ELR (cell line): Measurements from ENCODE around the gene TENM3.
"Not testable (repeated sequence)": the region's sequence is repeated elsewhere in the genome, so short reads cannot be mapped to it uniquely, and the experiment has no call there.

Source experiments
- DNase-seq: peaks from one replicate; pipeline ENCODE4 v3.0.0-alpha.2; 2015; ENCODE audit warnings: low read depth

Gene TENM3

GRCh38 chr4:182788201-182788600 lies 545.0 kb downstream of the TENM3 start:
- no peak for DNase-seq

DNA sequence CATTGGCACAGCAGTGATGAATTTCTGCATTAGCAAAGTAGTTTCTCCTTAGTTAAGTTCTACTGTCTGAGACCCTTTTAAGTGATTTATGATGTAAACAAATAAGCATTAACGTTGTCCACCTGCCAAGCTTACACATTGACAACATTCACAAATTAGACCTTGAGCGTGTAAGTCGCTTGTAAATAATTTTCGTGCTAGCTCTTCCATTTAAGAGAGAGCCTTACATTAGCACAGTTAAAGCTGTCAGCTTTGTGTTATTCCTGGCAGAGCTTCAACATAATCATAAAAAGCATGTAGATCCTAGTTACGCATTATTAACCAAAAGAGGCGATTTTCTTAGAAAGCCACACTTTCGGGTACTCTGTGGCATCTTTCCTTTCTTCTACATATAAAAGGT lies 546.3 kb downstream of the TENM3 start:
- no peak for DNase-seq

- no peak for DNase-seq
These were observed 552.4 kb downstream of the TENM3 start for GRCh38 chr4:182795446-182796238.

GRCh38 chr4:182799515-182800215 lies 556.5 kb downstream of the TENM3 start:
- no peak for DNase-seq

DNA sequence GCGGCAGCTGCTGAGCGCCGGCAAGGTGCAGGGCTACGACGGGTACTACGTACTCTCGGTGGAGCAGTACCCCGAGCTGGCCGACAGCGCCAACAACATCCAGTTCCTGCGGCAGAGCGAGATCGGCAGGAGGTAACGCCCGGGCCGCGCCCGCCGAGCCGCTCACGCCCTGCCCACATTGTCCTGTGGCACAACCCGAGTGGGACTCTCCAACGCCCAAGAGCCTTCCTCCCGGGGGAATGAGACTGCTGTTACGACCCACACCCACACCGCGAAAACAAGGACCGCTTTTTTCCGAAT lies 557.0 kb downstream of the TENM3 start:
- no peak for DNase-seq

DNA sequence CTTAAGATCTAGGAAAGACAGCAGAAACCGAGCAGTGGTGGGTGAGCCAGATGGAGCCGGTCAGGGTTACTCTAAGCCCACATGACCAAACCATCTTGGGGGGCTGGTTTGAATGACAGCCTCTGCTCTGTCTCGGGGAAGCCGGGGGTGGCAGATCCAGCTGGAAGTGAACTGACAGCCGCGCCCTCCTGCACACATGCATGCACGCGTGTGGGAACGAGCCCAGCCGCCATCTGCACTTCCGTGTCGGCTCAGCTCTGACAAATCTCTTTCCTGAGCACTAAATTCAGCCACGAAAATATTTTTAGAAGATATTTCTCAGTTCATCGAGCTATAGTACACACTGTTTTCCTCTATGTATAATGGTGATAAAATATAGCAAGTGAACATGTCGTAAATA lies 558.4 kb downstream of the TENM3 start:
- no peak for DNase-seq

DNA sequence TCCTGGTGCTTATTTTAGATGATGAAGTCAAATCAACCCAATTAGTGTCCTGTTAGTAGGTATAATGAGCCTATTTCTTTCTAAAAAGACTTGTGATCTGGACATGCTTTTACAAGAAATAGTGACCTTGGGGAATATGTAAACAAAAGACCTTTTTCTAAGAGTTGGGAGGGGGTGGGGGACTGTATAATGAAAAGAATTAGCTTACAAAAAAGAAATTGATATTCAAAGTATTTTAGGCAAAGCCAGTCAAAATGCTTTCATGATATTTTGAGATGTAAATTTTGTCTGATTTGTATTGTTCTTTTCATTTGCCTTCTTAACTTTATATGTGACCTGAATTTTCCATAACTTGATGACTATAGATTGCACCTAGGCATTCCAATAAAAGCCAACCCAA lies 559.4 kb downstream of the TENM3 start:
- no peak for DNase-seq

DNA sequence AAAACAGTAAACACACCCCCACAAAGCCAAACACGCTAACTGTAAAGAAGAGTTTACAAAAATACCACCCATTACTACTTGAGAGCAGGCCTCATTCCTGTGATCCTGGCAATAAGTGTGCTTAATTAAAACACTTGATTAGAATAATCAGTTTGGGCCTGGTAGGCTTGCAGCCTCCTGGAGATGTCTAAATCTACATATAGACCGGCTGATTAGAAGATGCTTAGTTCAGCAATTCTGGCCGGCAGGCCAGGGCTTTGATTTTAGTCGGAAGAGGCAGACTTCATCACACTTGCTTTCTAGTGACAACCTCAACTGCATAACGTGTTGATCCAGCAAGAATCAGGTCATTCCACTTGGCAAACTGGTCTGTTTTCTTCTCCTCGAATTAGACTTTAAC lies 560.0 kb downstream of the TENM3 start:
- no peak for DNase-seq

DNA sequence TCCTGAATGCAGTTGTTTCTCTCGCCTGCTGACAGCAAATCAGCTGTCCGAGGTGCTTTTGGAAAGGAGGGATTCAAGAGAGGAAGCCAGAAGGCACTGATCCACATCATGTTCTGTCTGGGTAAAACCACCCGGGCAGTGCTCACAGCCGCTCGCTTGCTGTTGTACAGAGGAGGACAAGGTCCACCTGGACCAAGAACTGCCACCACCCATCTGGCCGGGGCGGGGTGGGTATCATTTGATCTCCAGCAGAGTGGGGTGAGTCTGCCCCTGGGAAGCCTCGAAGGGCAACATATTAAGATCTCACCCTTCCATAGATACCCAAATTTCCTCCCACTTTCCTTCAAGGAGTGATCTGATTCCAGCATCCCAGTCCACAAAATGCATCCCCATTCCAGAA lies 560.9 kb downstream of the TENM3 start:
- no peak for DNase-seq

GRCh38 chr4:182805321-182805720 lies 562.1 kb downstream of the TENM3 start:
- DNase-seq, result no peak

GRCh38 chr4:182805750-182806149 lies 562.5 kb downstream of the TENM3 start:
- DNase-seq, result no peak

DNA sequence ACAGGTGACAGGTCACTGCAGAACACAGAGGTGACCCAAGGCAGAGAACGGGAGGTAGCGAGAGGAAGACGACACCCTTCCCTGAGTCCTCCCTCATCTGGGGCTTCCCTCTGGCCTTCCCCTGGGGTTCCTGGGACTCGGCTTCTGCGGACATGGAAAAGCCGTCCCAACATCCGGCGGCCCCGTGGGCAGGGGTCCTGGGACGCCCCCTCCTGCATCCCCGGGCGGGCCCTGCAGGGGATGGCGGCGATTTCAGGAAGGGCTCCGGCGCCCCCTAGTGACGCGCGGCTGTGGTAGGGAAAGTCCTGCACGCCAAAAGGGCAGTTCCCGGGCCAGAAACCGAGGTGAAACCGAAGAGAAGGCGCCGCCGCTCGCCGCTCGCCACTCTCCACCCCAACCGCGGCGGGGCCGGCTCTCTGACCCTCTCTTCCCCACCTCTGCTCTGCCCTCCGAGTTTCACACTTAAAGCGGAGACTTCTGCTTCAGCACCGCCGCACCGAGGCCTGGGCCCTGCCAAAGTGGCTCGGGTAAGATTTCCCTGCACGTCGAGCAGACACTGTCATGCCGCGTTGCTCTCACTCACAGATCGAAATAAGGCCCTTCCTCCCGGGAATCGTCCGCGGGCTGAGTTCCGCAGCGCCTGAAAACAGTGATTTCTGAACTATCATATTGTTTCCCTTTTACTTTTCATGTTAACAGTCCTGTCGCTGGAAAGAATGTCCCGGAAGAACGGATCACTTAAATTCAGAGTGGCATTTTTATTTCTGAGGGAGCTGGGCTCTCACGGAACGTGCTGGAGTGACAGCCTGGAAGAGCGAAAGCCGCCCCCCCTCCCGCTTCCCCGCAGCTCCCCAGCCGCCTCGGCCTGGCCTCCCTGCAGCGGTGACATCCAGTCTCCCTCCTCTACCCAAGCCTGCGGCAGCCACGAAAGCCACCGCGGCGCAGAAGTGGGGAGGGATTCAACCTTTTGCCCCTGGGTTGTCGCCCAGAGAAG lies 563.4 kb downstream of the TENM3 start:
- peak; percentile 71 for DNase-seq

DNA sequence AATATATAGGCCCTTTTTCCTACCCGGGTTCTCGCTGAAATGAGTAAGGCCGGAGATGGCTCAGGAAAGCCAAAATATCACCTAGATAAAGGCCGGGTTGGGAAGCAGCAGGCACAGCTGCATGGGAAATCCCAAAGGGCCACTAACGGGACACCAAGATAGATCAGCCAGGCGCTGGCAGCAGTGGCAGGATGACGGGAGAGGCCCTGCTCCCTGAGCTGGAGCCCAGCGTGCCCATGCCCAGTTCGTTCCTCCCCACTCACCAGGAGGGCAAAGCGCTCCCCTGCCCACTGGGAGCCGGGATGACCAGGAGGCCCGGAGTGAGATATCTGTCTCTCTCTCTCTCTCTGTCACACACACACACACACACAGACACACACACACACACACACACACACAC lies 564.1 kb downstream of the TENM3 start:
- no peak for DNase-seq

DNA sequence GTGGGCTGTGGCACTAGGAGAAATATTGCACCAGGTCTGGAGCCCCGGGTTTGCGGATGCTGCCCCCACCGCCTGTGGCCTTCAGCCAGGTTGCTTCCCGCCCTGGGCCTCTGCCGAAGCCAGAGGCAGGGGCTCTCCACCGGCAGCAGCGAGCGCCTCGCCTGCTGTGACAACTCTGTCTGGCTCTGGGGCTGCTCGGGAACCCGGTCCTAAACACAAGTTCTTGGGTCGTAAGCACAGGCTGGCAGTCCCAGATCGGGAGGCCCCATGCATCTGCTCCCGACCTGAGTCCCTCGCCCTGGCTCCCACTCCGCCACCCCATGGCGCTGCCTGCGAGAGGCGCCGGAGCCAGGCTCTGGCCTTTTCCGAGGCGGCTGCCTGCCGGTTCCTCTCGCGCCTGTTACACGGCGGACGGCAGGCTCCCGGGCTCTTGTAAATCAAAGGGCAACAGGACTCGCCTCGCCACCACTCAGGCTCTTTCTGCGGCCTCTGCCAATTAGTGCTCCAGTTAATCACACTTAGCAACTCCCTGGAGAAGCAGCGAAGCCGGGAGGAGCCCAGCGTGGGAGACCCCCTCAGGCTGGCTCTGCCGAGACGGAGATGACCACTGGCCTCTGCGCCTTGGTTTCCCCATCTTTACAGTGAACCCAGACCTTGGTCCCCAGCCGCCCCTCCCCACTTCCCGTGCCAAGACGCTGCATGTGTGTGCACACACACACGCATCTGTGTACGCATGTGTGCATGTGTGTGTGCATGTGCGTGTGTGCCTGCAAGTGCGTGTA lies 564.8 kb downstream of the TENM3 start:
- no peak for DNase-seq

GRCh38 chr4:182808673-182809416 lies 565.6 kb downstream of the TENM3 start:
- peak; percentile 42 for DNase-seq

- peak; percentile 8 for DNase-seq
These were observed 566.4 kb downstream of the TENM3 start for GRCh38 chr4:182809417-182810102.

DNA sequence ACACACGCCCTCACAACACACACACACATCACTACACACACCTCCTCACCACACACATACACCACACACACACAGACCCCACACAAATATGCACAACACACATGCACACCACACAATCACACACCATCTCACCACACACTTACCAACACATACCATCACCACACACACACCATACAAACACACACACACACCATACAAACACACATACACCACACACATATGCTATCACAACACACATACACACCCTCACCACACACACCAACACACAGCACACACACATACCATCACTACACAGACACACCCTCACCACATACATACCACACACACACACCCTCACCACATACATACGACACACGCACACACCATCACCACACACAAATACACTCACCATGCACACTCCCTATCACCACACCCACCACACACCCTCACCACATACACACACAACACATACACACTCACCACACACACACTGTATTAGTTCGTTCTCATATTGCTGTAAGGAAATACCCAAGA lies 567.0 kb downstream of the TENM3 start:
- no peak for DNase-seq

DNA sequence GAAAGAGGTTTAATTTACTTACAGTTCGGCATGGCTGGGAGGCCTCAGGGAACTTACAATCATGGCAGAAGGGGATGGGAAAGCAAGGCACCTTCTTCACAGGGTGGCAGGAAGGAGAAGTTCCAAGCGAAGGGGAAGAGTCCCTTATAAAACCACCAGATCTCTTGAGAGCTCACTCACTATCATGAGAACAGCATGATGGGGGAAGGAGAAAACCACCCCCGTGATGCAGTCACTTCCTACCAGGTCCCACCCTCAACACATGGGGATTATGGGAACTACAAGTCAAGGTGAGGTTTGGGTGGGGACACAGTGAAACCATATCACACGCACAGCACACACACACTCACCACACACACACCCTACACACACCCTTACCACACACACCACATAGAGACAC lies 569.7 kb downstream of the TENM3 start:
- DNase-seq, result no peak

GRCh38 chr4:182814065-182814464 lies 570.9 kb downstream of the TENM3 start:
- DNase-seq, result not testable (repeated sequence)
